GM20000 (cell line): ENCODE measurements around the gene CDYL2.

Experiments used
- DNase-seq: peaks from one replicate; pipeline ENCODE4 v3.0.0; 2012; ENCODE audit warnings: low spot score
- TF ChIP-seq, protein P1 (sequence below): IDR thresholded peaks from 2 replicates; pipeline ENCODE4 v1.5.1; 2012; ENCODE audit warnings: mild to moderate bottlenecking, control low read depth; ENCODE audit errors: extremely low read depth, missing control alignments

Gene CDYL2

DNA sequence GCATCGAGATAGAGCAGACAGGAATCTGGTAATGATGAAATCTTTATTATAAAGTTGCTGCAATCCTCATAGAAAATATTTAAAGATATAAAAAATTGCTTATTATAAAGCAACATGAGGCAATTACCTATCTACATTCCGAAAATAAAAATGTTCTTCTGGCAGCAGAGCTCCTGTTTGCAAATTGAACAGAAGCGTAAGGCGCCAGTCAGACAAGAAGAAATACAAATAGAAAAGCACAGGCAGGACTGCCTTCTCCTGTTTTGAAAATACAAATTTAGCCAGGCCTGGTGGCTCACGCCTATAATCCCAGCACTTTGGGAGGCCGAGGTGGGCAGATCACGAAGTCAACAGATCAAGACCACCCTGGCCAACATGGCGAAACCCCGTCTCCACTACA lies 95.6 kb downstream of the CDYL2 start:
- TF ChIP-seq, protein P1, sequence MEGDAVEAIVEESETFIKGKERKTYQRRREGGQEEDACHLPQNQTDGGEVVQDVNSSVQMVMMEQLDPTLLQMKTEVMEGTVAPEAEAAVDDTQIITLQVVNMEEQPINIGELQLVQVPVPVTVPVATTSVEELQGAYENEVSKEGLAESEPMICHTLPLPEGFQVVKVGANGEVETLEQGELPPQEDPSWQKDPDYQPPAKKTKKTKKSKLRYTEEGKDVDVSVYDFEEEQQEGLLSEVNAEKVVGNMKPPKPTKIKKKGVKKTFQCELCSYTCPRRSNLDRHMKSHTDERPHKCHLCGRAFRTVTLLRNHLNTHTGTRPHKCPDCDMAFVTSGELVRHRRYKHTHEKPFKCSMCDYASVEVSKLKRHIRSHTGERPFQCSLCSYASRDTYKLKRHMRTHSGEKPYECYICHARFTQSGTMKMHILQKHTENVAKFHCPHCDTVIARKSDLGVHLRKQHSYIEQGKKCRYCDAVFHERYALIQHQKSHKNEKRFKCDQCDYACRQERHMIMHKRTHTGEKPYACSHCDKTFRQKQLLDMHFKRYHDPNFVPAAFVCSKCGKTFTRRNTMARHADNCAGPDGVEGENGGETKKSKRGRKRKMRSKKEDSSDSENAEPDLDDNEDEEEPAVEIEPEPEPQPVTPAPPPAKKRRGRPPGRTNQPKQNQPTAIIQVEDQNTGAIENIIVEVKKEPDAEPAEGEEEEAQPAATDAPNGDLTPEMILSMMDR, result no peak
- DNase-seq, result no peak

DNA sequence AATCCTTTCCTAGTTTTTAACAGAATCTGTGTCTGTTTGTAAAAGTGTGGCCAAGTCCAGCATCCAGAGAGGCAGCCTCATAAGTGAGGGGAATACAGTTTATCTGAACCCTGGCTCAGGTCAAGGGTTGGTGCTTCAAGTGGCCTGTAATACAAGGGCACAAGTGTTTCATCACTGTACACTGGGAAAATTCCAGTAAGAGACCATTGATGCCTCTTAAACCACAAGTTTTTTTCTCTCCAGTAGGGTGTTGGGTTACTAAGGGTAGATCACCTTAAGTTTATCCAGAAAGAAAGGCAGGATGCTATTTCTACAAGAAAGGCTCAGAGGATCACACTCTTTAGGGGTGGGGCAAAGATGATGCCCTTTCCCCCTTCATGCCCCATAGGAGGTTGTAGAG lies 96.7 kb downstream of the CDYL2 start:
- TF ChIP-seq, protein P1, result no peak
- DNase-seq, result no peak

DNA sequence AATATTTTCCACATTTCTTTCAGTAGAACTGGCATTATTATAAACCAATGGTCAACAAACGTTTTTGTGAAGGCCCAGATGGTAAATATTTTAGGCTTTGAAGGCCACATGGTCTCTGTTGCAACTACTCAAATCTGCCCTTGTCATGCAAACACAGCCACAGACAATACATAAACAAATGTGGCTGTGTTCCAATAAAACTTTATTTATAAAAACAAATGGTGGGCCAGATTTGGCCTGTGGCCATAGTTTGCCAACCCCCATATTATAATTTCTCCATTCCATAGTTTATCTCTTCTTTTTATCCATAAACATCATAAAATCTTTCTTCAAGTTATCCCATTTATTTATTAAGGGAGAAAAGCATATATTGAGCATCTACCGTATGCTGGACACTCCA lies 98.8 kb downstream of the CDYL2 start:
- no peak for DNase-seq
- TF ChIP-seq, protein P1, result no peak

DNA sequence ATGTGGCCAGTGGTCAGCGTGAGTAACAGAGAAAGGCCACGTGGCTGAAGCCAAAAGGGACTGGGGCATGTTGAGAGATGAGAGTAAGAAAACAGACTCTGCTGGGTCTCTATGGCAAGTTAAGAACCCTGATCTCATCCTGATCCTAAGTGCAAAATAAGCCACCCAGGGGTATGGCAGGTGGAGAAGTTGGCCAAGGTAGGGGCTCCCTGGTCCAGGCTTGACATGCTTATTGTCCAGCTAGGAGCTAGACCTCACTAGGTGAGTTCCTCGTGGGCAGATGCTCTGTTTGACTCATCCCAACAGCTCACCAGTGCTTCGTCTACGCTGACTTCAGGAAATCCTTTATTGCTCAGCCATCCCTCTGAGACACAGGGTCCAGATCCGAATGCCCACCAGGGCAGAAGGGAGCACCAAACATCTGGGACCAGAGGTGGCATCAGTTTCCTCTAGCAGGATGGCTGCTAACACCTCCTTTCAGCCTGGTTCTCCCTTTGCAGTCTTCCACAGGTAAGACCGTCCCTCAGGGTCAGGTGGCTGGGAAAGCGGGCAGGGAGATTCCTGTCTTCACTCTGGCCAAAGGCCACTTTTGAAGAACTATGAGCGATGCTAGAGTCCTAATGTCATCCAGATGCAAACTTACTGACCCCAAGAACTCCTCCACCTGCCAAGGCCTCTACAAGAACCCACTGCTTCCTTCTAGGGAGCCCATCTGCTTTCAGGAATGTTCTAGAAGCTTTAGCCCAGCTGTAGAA lies 99.5 kb downstream of the CDYL2 start:
- TF ChIP-seq, protein P1, result no peak
- DNase-seq, result no peak

DNA sequence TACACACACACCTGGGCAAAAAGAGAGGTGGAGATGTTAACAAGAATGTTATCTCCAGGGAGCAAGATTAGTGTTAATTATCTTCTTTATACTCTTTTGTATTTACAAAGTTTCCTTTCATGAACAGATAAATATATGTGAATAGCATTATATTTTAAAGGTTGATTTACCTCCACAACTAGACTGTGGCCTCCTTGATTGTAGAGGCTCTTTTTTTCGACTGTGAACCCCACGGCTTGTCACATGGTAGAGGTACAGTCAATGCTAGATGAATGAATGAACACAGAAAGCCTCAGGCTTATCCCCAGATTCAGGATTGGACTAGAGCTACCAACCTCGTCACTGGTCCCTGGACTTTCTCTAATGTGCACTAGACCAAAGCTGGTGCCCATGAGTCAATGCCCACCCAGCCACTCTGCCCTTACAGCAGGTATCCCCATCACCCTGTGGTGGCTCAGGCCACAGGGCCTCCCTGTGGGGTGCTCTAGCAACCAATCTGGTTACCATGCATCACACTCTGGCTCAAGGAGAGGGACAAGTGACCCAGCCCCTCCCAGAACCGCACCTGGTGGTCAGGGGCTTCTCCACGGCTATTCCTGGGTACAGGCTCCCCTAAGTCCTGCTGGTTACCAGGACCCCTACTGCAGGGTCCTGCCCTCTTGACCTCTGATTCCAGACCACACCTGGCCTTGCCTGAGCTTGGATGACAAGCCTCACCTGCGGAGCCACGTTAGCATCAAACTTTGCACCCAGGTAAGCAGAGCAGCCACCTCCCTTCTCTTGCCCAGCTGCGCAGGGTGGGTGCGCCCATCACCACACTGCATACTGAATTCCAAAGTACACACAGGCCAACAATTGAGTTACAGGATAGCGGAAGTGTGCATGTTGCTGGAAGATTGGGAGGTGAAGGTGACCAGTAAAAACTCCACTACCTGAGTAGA lies 101.0 kb downstream of the CDYL2 start:
- TF ChIP-seq, protein P1, result no peak
- DNase-seq, result no peak

DNA sequence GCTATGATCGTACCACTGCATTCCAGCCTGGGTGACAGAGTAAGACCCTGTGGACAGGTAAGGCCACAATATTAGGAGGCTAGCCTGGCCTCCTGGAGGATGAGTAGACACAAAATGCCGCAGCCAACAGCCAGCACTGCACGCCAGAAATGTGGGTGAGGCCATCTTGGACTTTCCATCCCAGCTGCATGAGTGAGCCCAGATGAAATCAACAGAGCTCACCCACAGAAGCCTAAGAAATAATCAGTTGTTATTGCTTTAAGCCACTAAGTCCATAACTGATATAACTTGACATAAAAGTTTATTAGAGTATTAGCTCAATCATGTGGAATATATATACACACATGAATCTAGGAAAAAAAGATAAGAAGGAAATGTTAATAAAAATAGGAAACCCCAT lies 101.7 kb downstream of the CDYL2 start:
- TF ChIP-seq, protein P1, result no peak
- no peak for DNase-seq

DNA sequence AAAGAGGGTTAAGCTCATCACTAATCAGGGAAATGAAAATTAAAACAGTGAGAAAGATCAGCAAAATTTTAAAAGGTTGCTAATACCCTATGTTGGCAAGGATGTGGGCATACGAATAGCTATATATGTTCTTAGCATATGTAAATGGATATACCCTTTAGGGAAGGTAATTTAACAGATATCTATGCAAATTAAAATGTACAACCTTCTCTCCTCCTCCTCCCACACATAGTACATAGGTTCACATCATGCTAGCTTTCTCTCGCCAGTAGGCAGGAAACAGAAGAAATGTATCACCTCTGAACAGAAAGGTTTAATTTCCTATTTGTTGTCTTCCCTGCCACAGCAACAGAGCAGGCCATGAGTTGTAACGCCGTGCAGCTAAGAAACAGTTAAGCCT lies 103.8 kb downstream of the CDYL2 start:
- no peak for DNase-seq
- TF ChIP-seq, protein P1, result no peak
